HG03139 (cell line): ENCODE results near the gene SPO11.

Experiments
- ATAC-seq: cut with Tn5 transposase; IDR thresholded peaks from one replicate; pipeline ENCODE4 v1.9.1; 2021; ENCODE audit not compliant: unreplicated experiment

Gene SPO11

DNA sequence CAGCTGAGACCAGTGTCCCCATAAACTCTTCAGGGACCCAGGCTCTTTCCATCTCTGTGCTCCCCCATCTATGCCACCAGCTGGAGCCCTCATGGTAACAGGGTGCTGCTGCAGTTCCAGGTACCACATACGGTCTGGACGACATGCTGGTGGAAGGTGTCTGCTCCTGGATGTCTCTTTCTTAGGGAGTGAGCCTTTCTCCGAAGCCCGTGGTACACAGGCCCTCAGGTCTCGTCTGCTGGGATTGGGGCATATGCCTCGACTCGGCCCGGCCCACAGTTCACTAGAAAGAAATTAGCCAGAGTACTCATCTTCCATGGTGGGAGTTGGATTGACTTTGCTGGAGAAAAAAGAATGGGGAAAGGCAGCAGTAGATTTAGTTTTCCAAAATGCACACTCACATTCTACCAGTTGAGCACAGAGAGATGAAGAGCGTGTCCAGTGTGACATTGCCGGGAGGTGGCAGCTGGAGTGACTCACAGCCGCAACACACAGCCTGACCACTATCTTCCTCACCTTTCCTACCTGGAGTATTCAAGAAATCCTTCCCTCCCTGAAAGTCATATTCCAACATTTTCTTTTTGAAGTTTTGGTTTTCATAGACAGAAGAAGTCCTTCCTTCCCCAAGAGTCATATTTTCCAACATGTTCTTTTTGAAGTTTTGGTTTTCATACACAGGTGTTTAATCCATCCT is 18.6 kb upstream of the SPO11 start:
- no peak for ATAC-seq

DNA sequence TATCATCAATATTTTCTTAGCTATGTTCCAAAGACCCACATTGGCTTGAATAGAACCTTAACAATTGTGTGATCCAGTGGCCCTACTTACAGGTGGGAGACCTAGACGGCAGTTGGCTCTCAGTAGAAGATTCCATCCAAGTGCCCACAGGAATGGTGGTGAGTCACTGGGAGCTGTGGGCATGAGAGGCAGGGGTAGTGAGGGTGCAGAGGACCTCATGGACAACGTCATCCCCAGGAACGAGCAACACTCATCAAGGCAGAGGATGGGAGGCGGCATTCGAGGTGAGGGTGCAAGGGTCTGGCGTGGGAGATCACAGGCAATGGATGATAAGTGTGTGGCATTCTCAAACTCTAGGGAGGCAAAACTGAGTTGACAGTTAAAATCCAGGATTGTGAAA is 17.5 kb upstream of the SPO11 start:
- no peak for ATAC-seq

DNA sequence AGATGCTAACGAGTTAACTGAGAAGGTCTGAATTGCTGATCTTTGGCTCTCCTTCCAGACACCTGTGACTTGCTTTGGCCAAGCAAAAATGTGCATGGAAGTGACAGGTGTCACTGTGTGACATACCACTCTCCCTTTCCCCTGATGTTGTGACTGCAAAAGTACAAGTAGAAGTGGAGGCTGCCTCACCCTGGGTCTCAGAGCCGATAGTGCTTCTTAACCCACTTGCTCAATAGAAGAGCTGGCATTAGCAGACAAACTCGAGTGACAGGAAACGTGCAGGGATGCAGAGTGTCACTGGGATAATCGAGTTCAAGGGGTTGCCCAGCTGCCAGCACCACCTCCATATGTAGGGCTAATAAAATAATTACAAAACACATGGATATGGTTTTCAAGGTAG is 16.4 kb upstream of the SPO11 start:
- no peak for ATAC-seq

DNA sequence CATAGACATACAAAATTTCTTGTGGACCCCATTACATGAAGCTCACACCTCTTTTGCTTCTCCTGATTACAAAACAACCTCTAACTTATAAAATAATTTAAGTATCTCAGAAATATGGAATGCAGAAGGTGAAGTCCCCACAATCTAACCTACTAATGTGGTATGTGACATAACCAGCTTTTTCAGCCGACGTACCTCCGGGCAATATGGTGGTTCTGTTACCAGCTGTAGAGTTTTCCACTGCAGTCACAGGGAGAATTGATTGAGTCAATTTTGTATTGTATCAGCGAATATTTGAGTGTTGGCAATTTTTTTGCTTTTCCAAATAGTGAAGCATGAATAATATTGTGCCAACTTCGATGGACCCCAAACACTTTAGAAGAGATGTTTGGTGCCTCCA is 15.7 kb upstream of the SPO11 start:
- ATAC-seq, result no peak

DNA sequence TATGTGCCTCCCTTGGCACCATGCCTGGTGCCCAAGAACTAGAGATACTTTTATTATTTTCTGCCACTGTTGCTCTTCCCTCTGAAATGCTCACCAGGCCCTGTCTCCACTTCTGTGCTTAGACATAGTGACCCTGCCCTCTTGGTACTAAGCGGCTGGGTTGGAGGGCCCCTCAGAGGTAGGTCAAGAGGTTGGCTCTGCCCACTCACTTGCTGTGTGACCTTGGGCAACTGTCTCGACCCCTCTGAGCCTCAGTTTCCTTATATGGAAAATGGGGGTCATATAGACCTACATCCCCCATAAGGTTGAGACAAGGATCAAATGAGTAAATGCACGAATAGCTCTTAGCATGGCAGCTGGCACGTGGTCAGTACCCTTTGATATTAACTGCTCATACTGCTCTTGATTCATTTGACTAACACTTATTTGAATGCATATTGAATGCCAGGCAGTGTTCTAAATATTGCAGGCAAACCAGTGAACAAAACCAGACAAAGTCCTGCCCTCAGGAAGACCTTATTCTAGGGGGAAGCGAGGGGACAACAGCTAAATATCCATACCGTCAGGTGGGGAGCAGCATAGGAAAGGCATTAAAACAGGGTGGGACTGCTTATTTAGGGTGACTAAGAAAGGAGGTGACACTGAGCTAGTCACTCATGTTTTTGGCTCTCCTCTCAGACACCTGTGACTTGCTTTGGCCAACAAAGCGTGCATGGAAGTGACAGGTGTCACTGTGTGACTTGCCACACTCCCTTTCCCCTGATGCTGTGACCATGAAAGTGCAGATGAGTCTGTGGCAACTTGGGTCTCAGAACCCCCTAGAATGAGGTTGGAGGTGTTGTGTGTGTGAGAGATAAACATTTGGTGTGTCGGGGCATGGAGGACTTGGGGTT is 14.3 kb upstream of the SPO11 start:
- ATAC-seq, result no peak

DNA sequence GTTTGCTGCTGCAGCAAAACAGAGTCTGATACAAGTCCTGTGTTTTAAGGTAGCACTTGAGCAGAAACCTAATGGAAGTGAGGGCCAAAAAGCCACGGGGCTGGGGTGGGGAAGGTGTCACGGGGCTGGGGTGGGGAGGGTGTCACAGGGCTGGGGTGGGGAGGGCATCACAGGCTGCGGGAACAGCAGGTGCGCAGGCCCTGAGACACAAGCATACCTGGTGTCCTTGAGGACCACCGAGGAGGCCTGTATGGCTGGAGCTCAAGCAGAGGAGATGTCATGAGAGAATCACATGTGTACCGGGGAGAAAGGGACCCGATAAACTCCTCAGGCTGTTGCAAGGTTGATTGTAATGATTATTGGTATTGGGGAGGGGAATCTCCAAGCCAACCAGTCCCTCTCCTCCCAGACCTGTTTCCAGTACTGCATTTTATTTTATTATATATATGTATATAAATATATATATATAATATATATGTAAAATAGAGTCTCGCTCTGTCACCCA is 13.6 kb upstream of the SPO11 start:
- no peak for ATAC-seq

DNA sequence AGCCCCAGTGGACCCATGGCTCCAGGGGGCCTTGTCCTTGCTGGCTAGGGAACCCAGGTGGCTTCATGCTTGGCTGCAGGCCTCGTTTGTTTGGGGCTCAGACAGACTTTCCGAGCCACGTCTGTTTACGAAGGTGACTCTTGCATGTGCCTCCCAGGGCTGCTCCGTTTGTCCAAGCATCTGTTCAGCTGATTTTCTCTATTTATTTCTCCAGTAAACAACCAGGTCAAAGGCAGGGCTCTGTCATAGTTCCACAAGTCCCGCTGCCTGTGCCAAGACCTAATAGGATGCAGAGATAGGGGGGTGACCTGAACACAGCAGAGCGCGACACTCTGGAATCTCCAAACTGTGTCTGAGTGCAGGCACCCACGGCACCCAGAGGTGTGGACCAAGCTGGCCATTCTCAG is 12.8 kb upstream of the SPO11 start:
- no peak for ATAC-seq

DNA sequence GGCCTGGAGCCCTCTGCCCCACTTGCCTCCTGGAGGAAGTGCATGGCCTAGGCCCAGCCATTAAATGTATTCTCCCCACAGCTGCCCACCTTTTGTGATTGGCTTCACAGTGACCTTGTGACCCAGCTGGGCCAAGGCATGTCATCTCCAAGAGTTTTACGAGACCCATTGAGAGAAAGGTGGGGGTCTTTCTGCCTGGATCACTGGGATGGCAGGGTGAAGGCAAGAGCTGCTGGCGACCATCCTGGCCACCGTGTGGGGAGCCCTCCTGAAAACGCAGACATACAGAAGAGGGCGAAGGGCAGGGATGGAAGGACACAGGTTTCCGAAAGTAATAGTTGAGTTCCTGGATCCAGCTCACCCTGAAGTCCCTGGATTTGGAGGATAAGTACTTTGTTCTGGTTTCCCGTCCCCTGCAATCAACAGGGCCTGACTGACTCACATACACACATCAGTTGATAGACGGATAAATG is 12.3 kb upstream of the SPO11 start:
- no peak for ATAC-seq

DNA sequence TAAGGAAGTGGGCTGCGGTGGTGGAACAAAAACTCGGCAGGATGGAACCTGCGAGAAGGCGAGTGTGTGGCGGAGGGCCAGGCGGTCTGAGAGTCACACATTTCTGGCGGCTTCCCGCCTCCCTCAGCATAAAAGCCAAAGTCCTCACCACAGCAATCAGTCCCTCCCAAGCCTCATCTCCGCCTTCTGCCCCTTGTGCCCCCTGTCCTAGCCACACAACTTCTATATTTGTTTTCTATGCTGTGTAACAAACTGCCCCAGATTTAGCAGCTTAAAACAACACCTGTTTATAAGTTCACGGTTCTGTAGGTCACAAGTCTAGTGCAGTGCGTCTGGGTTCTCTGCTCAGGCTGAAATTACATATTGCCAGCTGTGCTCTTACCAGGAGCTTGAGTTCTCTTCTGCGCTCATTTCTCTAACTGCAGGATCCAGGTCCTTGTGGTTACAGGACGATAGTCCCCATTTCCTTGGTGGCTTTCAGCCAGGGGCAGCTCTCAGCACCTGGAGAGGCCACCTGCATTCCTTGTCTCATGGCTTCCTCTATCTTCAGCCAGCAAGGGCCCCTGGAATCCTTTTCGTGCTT is 11.7 kb upstream of the SPO11 start:
- ATAC-seq, result no peak

DNA sequence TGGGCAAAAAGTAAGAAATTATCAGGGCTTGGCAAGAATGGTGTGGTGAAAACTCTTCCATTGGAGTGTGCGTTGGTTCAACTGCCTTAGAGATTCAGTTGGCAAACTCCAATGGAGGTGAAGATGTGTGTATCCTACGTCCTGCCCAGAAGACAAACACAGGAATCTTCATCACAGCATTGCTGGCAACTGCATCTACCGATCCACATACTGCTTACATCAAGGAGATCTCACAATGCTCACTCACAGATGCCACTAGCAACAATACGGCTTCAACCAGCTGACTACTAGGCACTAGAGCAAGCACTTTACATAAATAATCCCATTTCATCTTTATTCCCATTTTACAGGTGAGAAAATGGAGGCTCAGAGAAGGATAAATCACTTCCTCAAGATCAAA is 10.0 kb upstream of the SPO11 start:
- no peak for ATAC-seq

DNA sequence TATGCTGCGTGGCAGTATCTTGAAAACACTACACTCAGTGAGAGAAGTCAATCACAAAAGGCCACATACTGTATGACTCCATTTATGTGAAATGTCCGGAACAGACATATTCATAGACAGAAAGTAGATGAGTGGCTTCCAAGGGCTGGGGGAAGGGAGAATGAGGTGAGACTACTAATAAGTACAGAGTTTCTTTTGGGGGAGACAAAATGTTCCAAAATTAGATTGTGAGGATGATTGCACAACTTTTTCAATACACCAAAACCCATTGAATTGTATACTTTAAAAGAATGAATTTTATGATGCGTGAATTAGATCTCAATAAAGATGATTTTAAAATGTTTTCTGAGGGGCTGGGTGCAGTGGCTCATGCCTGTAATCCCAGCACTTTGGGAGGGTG is 9.2 kb upstream of the SPO11 start:
- ATAC-seq, result no peak

DNA sequence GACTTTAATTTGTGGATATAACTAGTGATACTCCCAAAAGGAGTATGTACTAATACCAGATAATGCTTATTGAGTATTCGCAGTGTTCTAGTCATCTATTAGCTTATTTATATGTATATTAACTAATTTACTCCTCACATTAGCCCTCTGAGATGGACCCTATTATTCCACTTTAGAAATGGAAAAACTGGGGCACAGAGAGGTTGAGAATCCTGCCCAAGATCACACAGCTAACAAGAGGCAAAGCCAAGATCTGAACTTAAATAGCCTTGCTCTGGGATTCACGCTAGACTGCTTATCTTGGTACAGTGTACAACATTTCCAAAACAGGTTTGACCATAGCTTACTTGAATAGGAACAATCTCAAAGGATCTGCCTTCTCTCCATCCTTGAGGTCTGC is 8.5 kb upstream of the SPO11 start:
- no peak for ATAC-seq

DNA sequence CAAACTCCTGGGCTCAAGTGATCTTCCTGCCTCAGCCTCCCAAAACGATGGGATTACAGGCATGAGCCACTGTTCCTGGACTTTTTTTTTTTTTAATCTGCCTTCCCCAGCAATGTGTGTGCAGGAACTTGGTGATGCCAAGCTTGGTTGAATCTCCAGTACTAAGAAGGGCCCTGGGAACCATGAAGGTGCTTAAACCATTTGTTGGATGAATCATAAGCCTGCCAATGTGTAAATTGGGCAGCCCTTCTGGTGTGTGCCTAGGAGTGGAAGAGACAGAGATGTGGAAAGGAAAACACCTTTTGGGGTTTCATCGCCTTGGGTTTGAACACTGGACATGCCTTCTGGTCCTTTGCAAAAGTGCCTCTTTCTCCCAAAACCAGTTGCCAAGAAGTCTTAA is 7.1 kb upstream of the SPO11 start:
- ATAC-seq, result no peak

DNA sequence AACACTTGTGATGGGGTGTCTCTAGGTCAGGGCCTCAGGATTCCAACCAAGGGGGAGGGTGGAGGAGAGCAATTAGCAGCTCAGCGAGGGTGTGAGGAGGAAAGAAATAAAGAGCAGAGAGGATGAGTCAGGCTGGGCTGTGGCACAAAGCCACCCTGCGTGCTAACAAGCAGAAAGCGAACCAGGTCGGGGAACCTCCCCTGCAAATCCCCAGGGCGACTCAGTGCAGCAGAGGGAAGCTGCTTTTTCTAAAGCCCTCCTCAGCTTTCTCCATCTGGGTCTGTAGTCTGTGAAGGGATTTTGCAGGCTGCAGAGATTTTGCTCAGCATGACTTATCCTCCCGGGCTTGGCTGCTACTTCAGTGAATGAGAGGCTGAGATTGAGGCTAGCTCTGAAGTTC is 6.6 kb upstream of the SPO11 start:
- no peak for ATAC-seq

DNA sequence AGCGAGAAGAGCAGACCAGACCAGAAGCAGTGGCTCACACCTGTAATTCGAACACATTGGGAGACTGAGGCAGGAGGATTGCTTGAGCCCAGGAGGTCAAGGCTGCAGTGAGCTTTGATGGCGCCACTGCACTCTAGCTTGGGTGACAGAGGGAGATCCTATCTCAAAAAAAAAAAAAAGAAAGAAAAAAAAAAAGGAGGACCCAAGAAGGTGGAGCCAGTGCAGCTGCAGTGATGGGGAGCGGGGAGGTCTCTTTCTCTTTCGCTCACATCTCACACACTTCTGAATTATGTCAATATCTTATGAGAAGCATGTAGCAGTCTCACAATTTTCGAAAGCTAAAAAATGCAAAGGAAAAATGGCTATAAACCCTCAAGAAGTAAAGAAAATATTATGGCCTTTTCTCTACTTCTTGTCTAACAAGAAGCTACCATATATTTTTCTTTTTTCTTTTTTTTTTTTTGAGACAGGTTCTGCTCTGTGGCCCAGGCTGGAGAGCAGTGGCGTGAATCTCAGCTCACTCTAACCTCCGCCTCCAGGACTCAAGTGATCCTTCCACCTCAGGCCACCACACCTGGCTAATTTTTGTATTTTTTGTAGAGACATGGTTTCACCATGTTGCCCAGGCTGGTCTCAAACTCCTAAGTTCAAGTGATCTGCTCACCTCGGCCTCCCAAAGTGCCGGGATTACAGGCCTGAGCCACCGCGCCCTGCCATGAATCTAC is 3.8 kb upstream of the SPO11 start:
- ATAC-seq, result no peak

DNA sequence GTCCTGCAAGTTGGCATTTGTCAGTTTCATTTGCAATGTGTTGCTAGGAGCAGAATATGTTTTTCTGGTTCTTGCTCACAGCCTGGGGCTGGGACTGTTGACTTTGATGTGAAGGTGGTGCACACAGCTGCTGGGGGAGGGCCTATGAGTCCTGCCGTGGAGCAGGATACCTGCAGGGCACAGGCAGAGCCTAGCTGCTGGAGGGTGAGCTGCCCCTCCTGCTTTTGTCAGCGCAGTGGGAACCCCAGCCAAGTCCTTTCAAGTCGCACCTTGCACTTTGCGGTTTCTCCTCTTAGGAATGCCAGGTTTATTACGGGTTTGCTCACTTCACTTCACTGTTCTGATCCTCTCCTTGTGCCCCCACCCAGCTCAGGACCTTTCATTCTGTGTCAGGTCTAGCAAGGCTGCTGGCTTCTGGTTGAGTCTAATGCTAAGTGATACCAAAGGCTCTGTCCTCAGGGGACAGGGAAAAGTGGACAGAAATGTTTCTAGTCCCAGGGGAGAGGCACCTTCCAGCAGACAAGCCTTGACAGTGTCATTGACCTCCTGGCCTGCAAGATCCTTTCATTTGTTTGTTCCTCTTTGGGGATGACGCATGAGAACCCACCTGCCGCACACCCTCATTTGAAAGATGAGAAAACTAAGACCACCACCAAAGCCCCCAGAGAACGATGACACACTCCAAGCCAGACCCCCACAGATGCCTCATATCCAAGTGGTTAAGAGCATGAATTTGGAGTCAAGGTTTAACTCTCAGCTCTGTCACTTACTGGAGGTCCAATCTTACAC is 2.7 kb upstream of the SPO11 start:
- no peak for ATAC-seq

DNA sequence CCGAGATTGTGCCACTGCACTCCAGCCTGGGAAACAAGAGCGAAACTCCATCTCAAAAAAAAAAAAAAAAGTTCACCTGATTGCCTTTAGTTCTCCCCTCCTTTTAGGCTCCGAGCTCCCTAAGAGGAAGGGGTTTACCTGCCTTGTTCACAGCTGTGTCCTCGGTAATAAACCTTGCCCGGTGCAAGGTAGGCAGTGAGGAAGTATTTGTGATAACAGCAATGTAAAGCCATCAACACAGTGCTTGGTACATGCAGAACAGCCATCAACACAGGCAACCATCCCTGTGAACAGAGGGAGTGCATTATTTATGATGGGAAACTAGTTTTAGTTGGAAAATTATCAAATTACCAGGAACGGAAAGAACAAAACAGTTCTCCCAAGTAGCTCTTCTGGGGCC is 1.8 kb upstream of the SPO11 start:
- no peak for ATAC-seq

DNA sequence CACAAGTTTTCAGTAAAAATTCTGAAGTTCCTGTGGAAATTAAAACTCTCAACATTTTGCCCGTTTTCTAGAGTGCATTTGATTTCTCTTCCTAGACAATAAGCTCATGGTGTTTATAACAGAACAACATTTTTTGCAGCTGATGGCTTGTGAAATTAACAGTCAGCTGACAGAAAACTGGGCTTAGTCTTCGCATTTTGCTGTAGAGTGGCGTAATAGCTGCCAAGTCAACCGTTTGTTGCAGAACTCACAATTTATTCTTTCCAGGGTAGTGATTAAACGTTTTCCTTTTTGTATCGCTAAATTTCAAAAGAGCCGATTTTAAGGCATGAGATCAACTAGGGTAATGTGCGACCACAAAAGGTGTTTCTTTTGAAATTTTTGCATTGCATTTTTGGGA is 1.4 kb downstream of the SPO11 start:
- ATAC-seq, result no peak

DNA sequence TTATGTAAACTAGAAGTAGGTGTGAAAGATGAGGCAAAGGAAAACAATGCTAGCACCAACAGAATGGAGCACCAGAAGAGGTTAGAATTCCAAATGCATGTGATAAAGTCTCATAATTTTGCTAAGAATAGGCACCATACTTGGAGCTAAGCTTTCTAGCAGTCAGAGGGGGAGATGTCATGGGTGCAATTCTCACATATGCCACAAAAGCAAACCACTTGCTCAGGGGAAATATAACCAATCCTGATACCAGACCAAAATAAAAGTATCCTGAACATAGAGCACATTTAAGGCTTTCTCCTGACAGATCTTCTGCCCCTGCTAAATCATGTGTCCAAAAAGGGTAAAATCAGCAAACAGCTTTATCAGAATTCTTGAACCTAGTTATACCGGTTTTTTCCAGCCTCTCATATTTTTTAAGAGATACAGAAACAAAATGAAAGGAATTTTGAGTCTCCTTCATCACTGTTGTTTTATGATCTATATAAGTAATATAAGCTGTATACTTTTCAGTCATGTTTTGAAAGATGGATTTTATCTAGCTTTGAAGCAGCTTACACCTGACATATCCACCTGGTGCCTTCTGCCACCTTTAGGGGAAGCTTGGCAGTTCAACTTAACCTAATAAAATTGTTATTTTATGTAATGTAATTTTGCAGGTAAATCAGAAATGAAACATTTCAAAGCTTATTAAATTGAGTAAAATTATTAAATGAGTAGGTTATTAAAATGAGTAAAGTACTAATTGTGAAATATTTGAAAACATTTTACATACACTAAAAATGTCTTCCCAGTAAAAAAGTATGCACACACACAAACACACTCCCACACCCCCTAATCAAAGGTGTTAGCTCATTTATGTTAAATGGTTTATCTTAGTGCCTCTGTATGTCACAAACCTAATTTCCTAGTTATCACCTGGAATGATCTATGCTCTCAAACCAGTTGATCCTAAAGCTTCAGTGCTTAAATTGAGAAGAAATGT is 2.8 kb downstream of the SPO11 start:
- ATAC-seq, result no peak
